Nephron (organoid): ENCODE data around the gene CHCHD6.

Experiments
- H3K27ac Mint-ChIP-seq, 3 experiments: 2 replicates each; pipeline ENCODE4 v1.8.0; 2020; ENCODE audit warnings: mixed read lengths in 3 of 3, mild to moderate bottlenecking in 2 of 3, moderate library complexity in 1 of 3
- H3K27me3 Mint-ChIP-seq: 2 replicates; pipeline ENCODE4 v1.8.0; 2021; ENCODE audit warnings: low read depth, mild to moderate bottlenecking, moderate library complexity, mixed read lengths
- H3K36me3 Mint-ChIP-seq: 2 replicates; pipeline ENCODE4 v1.8.0; 2020; ENCODE audit warnings: low read depth, mixed read lengths
- H3K4me1 Mint-ChIP-seq: 2 replicates; pipeline ENCODE4 v1.8.0; 2020; ENCODE audit warnings: mixed read lengths
- H3K4me3 Mint-ChIP-seq, 3 experiments: 2 replicates each; pipeline ENCODE4 v1.8.0; 2020; ENCODE audit warnings: mild to moderate bottlenecking in 3 of 3, mixed read lengths in 3 of 3, moderate library complexity in 2 of 3
- H3K9me3 Mint-ChIP-seq: 2 replicates; pipeline ENCODE4 v1.8.0; 2020; ENCODE audit warnings: mixed read lengths
- CTCF ChIP-seq, 3 experiments: fragments of 200-600 bp; sonication (generic); IDR thresholded peaks; one replicate each; pipeline ENCODE4 v1.5.0; 2021; ENCODE audit warnings: antibody characterized with exemption in 3 of 3; ENCODE audit not compliant: unreplicated experiment in 3 of 3

Gene CHCHD6

GRCh38 chr3:126939338-126939718, 235.3 kb downstream of the CHCHD6 start:
- H3K4me1 Mint-ChIP-seq, result peaks cover 25% of the 10 kb centered on the region
- H3K4me3 Mint-ChIP-seq, result no peak overlapping the region
- H3K27me3 Mint-ChIP-seq, result peaks cover 5% of the 10 kb centered on the region
- peak overlapping the region in 1 of 3 experiments; percentile 13 for H3K27ac Mint-ChIP-seq
- H3K36me3 Mint-ChIP-seq, result no peaks in the 10 kb centered on the region
- no peak for TF ChIP-seq CTCF (IDR thresholded peaks at IDR 0.05; ENCODE audit: unreplicated experiment in 3 of 3)
- H3K9me3 Mint-ChIP-seq, result no peaks in the 10 kb centered on the region

- Mint-ChIP-seq H3K36me3 (no peaks in the 10 kb centered on the region), H3K27ac (peak overlapping the region in 1 of 3 experiments; percentile 13), H3K27me3 (peaks cover 5% of the 10 kb centered on the region), H3K4me3 (no peak overlapping the region), H3K9me3 (no peaks in the 10 kb centered on the region), H3K4me1 (peaks cover 25% of the 10 kb centered on the region)
- no peak for TF ChIP-seq CTCF (IDR thresholded peaks at IDR 0.05; ENCODE audit: unreplicated experiment in 3 of 3)
Observed at GRCh38 chr3:126939733-126940132, 235.7 kb downstream of the CHCHD6 start.

GRCh38 chr3:126941721-126942270, 237.8 kb downstream of the CHCHD6 start:
- H3K27me3 Mint-ChIP-seq, result peaks cover 5% of the 10 kb centered on the region
- no peak overlapping the region for H3K4me3 Mint-ChIP-seq
- H3K4me1 Mint-ChIP-seq, result peaks cover 25% of the 10 kb centered on the region
- no peaks in the 10 kb centered on the region for H3K9me3 Mint-ChIP-seq
- H3K36me3 Mint-ChIP-seq, result no peaks in the 10 kb centered on the region
- TF ChIP-seq CTCF (IDR thresholded peaks at IDR 0.05; ENCODE audit: unreplicated experiment in 3 of 3), result no peak
- H3K27ac Mint-ChIP-seq, result no peak overlapping the region

GRCh38 chr3:126944089-126944965, 240.3 kb downstream of the CHCHD6 start:
- Mint-ChIP-seq H3K9me3 (no peaks in the 10 kb centered on the region), H3K36me3 (peaks cover 3% of the 10 kb centered on the region), H3K27ac (no peak overlapping the region), H3K27me3 (peaks cover 5% of the 10 kb centered on the region), H3K4me3 (no peak overlapping the region), H3K4me1 (peaks cover 8% of the 10 kb centered on the region)
- TF ChIP-seq CTCF (IDR thresholded peaks at IDR 0.05; ENCODE audit: unreplicated experiment in 3 of 3), result no peak

- peaks cover 5% of the 10 kb centered on the region for H3K27me3 Mint-ChIP-seq
Observed at GRCh38 chr3:126945171-126945721, 241.2 kb downstream of the CHCHD6 start.

More at GRCh38 chr3:126945171-126945721, 241.2 kb downstream of the CHCHD6 start:
- Mint-ChIP-seq H3K9me3 (no peaks in the 10 kb centered on the region), H3K4me3 (no peak overlapping the region), H3K36me3 (peaks cover 3% of the 10 kb centered on the region), H3K27ac (no peak overlapping the region), H3K4me1 (no peaks in the 10 kb centered on the region)
- TF ChIP-seq CTCF (IDR thresholded peaks at IDR 0.05; ENCODE audit: unreplicated experiment in 3 of 3), result no peak
